OCI-LY3 (cell line): Measurements from ENCODE around the gene RBFOX1.

ENCODE experiments used
- H2AFZ ChIP-seq: fragments of 200-600, 300-600 bp; shearing (Covaris generic); 2 replicates; pipeline ENCODE4 v1.6.0; 2014; ENCODE audit warnings: antibody characterized with exemption, low read depth, low read length
- H3K27ac ChIP-seq: fragments of 200-600, 300-600 bp; sonication (generic); 2 replicates; pipeline ENCODE4 v1.5.1; 2014; ENCODE audit warnings: mild to moderate bottlenecking, low read length, moderate library complexity, mixed read lengths
- H3K27me3 ChIP-seq: fragments of 200-600, 300-600 bp; sonication (generic); 2 replicates; pipeline ENCODE4 v1.6.1; 2014; ENCODE audit warnings: low read depth, low read length, mixed read lengths
- H3K36me3 ChIP-seq: fragments of 200-600, 300-600 bp; sonication (generic); replicated peaks from 2 replicates; pipeline ENCODE3; 2014; ENCODE audit warnings: low read depth, low read length, mixed read lengths
- H3K4me1 ChIP-seq: fragments of 300-600, 200-600 bp; sonication (generic); 2 replicates; pipeline ENCODE4 v1.6.1; 2014; ENCODE audit warnings: low read length, mixed read lengths
- H3K4me2 ChIP-seq: fragments of 200-600, 300-600 bp; sonication (generic); 2 replicates; pipeline ENCODE4 v1.6.1; 2014; ENCODE audit warnings: low read length, mixed read lengths
- H3K4me3 ChIP-seq: fragments of 300-600, 200-600 bp; sonication (generic); 2 replicates; pipeline ENCODE4 v1.5.1; 2014; ENCODE audit warnings: antibody characterized with exemption, mild to moderate bottlenecking, low read length, moderate library complexity
- H3K79me2 ChIP-seq: fragments of 300-600, 200-600 bp; shearing (Covaris generic); 2 replicates; pipeline ENCODE4 v1.6.1; 2014; ENCODE audit warnings: mild to moderate bottlenecking, low read length, mixed read lengths
- H3K9ac ChIP-seq: fragments of 300-600, 200-600 bp; shearing (Covaris generic); 2 replicates; pipeline ENCODE4 v1.6.0; 2014; ENCODE audit warnings: mild to moderate bottlenecking, low read length, moderate library complexity
- H3K9me3 ChIP-seq: fragments of 200-600, 300-600 bp; shearing (Covaris generic); 2 replicates; pipeline ENCODE4 v1.6.1; 2014; ENCODE audit warnings: low read length, mixed read lengths; ENCODE audit not compliant: insufficient read depth
- H4K20me1 ChIP-seq: fragments of 200-600, 300-600 bp; sonication (generic); 2 replicates; pipeline ENCODE4 v1.6.1; 2016; ENCODE audit warnings: low read length, mixed read lengths; ENCODE audit not compliant: insufficient read depth
- CTCF ChIP-seq: fragments of 200-600, 300-600 bp; sonication (generic); IDR thresholded peaks from 2 replicates; pipeline ENCODE4 v1.5.1; 2014; ENCODE audit warnings: antibody characterized with exemption, low read length, low read depth
- EZH2phosphoT487 ChIP-seq: fragments of 200-600 bp; shearing (Covaris generic); IDR thresholded peaks from 2 replicates; pipeline ENCODE4 v1.6.1; 2018; ENCODE audit warnings: antibody characterized with exemption, mixed run types, low read depth

Gene RBFOX1

GRCh38 chr16:7437135-7437804, 104.6 kb downstream of the RBFOX1 start:
- Histone ChIP-seq H3K36me3 (no peaks in the 10 kb centered on the region), H3K27me3 (no peaks in the 10 kb centered on the region), H3K4me1 (no peaks in the 10 kb centered on the region), H3K4me2 (no peak overlapping the region), H3K9me3 (no peaks in the 10 kb centered on the region), H3K79me2 (no peaks in the 10 kb centered on the region), H4K20me1 (no peaks in the 10 kb centered on the region), H3K9ac (no peak overlapping the region), H3K4me3 (no peak overlapping the region), H2AFZ (no peak overlapping the region), H3K27ac (no peak overlapping the region)
- TF ChIP-seq CTCF, result no peak
- no peak for TF ChIP-seq EZH2phosphoT487

GRCh38 chr16:7437843-7438242, 105.2 kb downstream of the RBFOX1 start:
- Histone ChIP-seq H3K79me2 (no peaks in the 10 kb centered on the region), H3K4me3 (no peak overlapping the region), H3K4me1 (no peaks in the 10 kb centered on the region), H4K20me1 (no peaks in the 10 kb centered on the region), H2AFZ (no peak overlapping the region), H3K27me3 (no peaks in the 10 kb centered on the region), H3K9ac (no peak overlapping the region), H3K27ac (no peak overlapping the region), H3K4me2 (no peak overlapping the region), H3K9me3 (no peaks in the 10 kb centered on the region), H3K36me3 (no peaks in the 10 kb centered on the region)
- TF ChIP-seq EZH2phosphoT487 (no peak), CTCF (no peak)

GRCh38 chr16:7438601-7439000, 106.0 kb downstream of the RBFOX1 start:
- no peaks in the 10 kb centered on the region for H3K36me3 ChIP-seq
- no peak for TF ChIP-seq EZH2phosphoT487
- TF ChIP-seq CTCF, result no peak

GRCh38 chr16:7439518-7439917, 106.9 kb downstream of the RBFOX1 start:
- no peaks in the 10 kb centered on the region for H3K9me3 ChIP-seq
- TF ChIP-seq CTCF (no peak), EZH2phosphoT487 (no peak)
- H4K20me1 ChIP-seq, result no peaks in the 10 kb centered on the region
- no peak overlapping the region for H3K4me2 ChIP-seq
- H3K27me3 ChIP-seq, result no peaks in the 10 kb centered on the region
- no peak overlapping the region for H3K4me3 ChIP-seq
- no peaks in the 10 kb centered on the region for H3K36me3 ChIP-seq
- no peak overlapping the region for H2AFZ ChIP-seq
- H3K27ac ChIP-seq, result no peak overlapping the region
- H3K4me1 ChIP-seq, result no peaks in the 10 kb centered on the region
- no peaks in the 10 kb centered on the region for H3K79me2 ChIP-seq
- H3K9ac ChIP-seq, result no peak overlapping the region

More at GRCh38 chr16:7438601-7439000, 106.0 kb downstream of the RBFOX1 start:
- no peaks in the 10 kb centered on the region for H3K9me3 ChIP-seq
- no peak overlapping the region for H2AFZ ChIP-seq
- no peak overlapping the region for H3K27ac ChIP-seq
- H4K20me1 ChIP-seq, result no peaks in the 10 kb centered on the region
- H3K79me2 ChIP-seq, result no peaks in the 10 kb centered on the region
- no peaks in the 10 kb centered on the region for H3K4me1 ChIP-seq
- no peak overlapping the region for H3K9ac ChIP-seq
- no peak overlapping the region for H3K4me3 ChIP-seq
- no peaks in the 10 kb centered on the region for H3K27me3 ChIP-seq
- no peak overlapping the region for H3K4me2 ChIP-seq
